ENCODE measurements around the gene DDIT4. TPM values are rescaled to one million over a fixed set of nuclear protein-coding genes. Genes with fewer than 3 reads are reported as not detected.

DDIT4 gene
- total RNA-seq, 1 experiment from 2014 or later, result 68.9 TPM

DNA sequence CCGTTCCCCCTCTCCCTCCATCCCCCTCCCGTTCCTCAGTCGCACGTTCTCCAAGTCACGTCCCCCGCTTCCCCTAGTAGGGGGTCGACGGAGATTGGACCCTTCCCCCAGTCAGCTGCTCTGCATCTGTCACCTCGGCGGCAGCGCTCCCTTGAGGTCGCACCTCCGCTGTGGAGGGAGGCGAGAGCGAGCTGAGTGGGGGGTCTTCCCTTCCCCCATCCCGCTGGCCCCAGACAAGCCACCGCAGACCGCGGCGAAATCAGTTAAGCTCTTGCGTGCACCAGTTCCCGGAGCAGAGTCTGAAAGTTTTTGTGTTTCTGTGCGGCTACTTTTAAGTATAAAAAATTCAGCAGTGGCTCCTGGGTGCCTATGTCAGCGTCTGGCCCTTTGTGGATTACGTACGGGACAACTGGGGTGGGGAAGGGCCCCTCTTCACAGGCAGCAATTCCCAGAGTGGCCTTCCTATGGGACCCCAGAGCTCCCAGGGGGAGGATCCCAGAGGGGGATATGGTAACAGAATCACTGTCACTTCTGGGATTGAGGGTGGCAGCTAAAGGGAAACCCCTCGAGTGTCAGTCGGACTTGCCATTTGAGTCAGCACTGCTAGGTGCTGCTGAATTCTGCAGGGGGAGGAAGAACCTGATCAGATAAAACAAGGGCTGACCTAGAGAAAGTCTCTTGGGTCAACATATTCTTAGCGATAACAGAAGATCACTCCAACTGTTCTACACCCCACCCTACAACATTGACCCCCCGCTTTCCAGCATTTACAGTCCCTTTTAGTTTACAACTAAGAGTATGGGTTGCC, 12.5 kb upstream of the DDIT4 start:
- Histone ChIP-seq H3K36me3 (ENCODE audit: low read depth, low read length) (no peaks in the 10 kb centered on the region), H4K20me1 (ENCODE audit: low read length) (no peaks in the 10 kb centered on the region), H3K79me2 (ENCODE audit: low read length) (no peaks in the 10 kb centered on the region), H3K4me2 (ENCODE audit: low read length) (no peak overlapping the region), H3K9me2 (replicated peaks; ENCODE audit: low read length) (no peaks in the 10 kb centered on the region), H3K4me1 (ENCODE audit: insufficient read depth, low read length) (peaks cover 19% of the 10 kb centered on the region), H3K9ac (ENCODE audit: low read length) (no peak overlapping the region; the same call in 1 of the 2 replicates), H2AFZ (ENCODE audit: low read length) (no peak overlapping the region), H3K9me3 (ENCODE audit: low read length) (no peaks in the 10 kb centered on the region), H3F3A (ENCODE audit: low read length, unreplicated experiment) (no peaks in the 10 kb centered on the region), H3K27ac (ENCODE audit: low read length) (peak overlapping the region; percentile 63), H3K27me3 (ENCODE audit: low read length) (no peaks in the 10 kb centered on the region), H3K4me3 (ENCODE audit: low read length) (no peak overlapping the region)
- no TSS peak for BruUV-seq (replicated peaks)
- ATAC-seq (no peak), DNase-seq (no peak)
- intact Hi-C loops (cut with micrococcal nuclease), result no loop called here
- ChIA-PET POLR2A (ENCODE audit: unreplicated experiment) (no interaction called here), CTCF (no interaction called here)
- TF ChIP-seq EZH2phosphoT487 (IDR thresholded peaks at IDR 0.05; ENCODE audit: borderline replicate concordance, low read length) (no peak), EZH2 (IDR thresholded peaks at IDR 0.05; ENCODE audit: low read length, unreplicated experiment) (no peak)
- TF ChIP-seq, protein P1, sequence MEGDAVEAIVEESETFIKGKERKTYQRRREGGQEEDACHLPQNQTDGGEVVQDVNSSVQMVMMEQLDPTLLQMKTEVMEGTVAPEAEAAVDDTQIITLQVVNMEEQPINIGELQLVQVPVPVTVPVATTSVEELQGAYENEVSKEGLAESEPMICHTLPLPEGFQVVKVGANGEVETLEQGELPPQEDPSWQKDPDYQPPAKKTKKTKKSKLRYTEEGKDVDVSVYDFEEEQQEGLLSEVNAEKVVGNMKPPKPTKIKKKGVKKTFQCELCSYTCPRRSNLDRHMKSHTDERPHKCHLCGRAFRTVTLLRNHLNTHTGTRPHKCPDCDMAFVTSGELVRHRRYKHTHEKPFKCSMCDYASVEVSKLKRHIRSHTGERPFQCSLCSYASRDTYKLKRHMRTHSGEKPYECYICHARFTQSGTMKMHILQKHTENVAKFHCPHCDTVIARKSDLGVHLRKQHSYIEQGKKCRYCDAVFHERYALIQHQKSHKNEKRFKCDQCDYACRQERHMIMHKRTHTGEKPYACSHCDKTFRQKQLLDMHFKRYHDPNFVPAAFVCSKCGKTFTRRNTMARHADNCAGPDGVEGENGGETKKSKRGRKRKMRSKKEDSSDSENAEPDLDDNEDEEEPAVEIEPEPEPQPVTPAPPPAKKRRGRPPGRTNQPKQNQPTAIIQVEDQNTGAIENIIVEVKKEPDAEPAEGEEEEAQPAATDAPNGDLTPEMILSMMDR (conservative IDR thresholded peaks at IDR 0.05; ENCODE audit: low read depth, low read length), result no peak

DNA sequence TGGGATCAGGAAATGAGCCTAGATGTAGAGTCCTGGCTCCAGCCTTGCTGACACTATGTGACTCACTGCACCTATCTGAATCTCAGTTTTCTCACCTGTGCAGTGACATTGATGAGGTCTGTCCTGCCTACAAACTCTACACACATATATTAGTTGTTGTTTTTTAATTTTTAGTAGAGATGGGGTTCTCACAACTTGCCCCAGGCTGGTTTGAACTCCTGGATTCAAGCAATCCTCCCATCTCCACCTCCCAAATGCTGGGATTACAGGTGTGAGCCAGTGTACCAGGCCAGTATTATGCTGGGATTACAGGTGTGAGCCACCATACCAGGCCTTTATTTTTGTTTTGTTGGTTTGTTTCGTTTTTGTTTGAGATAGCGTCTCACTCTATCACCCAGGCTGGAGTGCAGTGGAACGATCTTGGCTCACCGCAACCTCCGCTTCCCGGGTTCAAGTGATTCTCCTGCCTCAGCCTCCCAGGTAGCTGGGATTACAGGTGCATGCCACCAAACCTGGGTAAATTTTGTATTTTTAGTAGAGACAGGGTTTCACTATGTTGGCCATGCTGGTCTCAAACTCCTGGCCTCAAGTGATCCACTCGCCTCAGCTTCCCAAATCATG, 11.8 kb upstream of the DDIT4 start:
- TF ChIP-seq EZH2 (IDR thresholded peaks at IDR 0.05; ENCODE audit: low read length, unreplicated experiment) (no peak), EZH2phosphoT487 (IDR thresholded peaks at IDR 0.05; ENCODE audit: borderline replicate concordance, low read length) (no peak)
- TF ChIP-seq, protein P1 (conservative IDR thresholded peaks at IDR 0.05; ENCODE audit: low read depth, low read length), result no peak
- H3K4me3 ChIP-seq (ENCODE audit: low read length), result no peak overlapping the region
- H3K9me3 ChIP-seq (ENCODE audit: low read length), result no peaks in the 10 kb centered on the region
- intact Hi-C loops (cut with micrococcal nuclease), result no loop called here
- H3K79me2 ChIP-seq (ENCODE audit: low read length), result no peaks in the 10 kb centered on the region
- H3K36me3 ChIP-seq (ENCODE audit: low read depth, low read length), result no peaks in the 10 kb centered on the region
- no peaks in the 10 kb centered on the region for H3K27me3 ChIP-seq (ENCODE audit: low read length)
- ATAC-seq (0 out of 2 replicates have a peak, but pooled peaks have one; percentile 18), DNase-seq (peak; percentile 25)
- peak overlapping the region; percentile 63; the same call in 1 of the 2 replicates for H3K27ac ChIP-seq (ENCODE audit: low read length)
- H2AFZ ChIP-seq (ENCODE audit: low read length), result no peak overlapping the region
- no peak overlapping the region for H3K4me2 ChIP-seq (ENCODE audit: low read length)
- H3K9me2 ChIP-seq (replicated peaks; ENCODE audit: low read length), result no peaks in the 10 kb centered on the region
- H3K9ac ChIP-seq (ENCODE audit: low read length), result no peak overlapping the region
- H3K4me1 ChIP-seq (ENCODE audit: insufficient read depth, low read length), result peaks cover 19% of the 10 kb centered on the region
- ChIA-PET POLR2A (ENCODE audit: unreplicated experiment) (interaction anchor here (0.7 kb wide), 1 partner anchor 295 kb away, joined by 5 read pairs; no protein-coding TSS in a partner anchor), CTCF (no interaction called here)
- no peaks in the 10 kb centered on the region for H4K20me1 ChIP-seq (ENCODE audit: low read length)
- H3F3A ChIP-seq (ENCODE audit: low read length, unreplicated experiment), result no peaks in the 10 kb centered on the region
- BruUV-seq (replicated peaks), result no TSS peak

Measured in PC-3 (cell line).